Measurements from ENCODE around the gene OR2A5. TPM values are rescaled to one million over a fixed set of nuclear protein-coding genes. Genes with fewer than 3 reads are reported as not detected.

Gene OR2A5
- total and polyA plus RNA-seq, 2 of the 8 experiments (the other 6 are each of a cell fraction or from before 2014, with no cell fraction given) = not detected

- H3K4me3 ChIP-seq (ENCODE audit: extremely low read depth in 1 of 4, insufficient read depth in 2 of 4, low read depth in 3 of 4, low read length in 4 of 4) = no peak overlapping the region
- no peak overlapping the region for H4K8ac ChIP-seq (ENCODE audit: extremely low read depth, insufficient read depth, low read length)
- no peak overlapping the region for H3K4me2 ChIP-seq (ENCODE audit: insufficient read depth in 1 of 2, low read depth in 2 of 2, low read length in 2 of 2)
- no peak overlapping the region for H4K5ac ChIP-seq (ENCODE audit: insufficient read length, low read depth, low read length)
- no peaks in the 10 kb centered on the region for H3K27me3 ChIP-seq (replicated peaks in 1 of 4; ENCODE audit: control insufficient read depth in 3 of 4, extremely low read depth in 1 of 4, insufficient read depth in 3 of 4, low read length in 3 of 4)
- no peaks in the 10 kb centered on the region for H3K79me2 ChIP-seq (ENCODE audit: control insufficient read depth in 1 of 2, insufficient read depth in 2 of 2, low read length in 2 of 2)
- no peaks in the 10 kb centered on the region for H3K36me3 ChIP-seq (ENCODE audit: control insufficient read depth in 2 of 4, insufficient read depth in 4 of 4, low read length in 3 of 4)
- no peak overlapping the region for H3K4ac ChIP-seq (replicated peaks; ENCODE audit: insufficient read length, low read depth, low read length)
- no peak overlapping the region for H2BK12ac ChIP-seq (ENCODE audit: low read depth, low read length)
- H4K91ac ChIP-seq (replicated peaks; ENCODE audit: insufficient read length, low read length) = no peak overlapping the region
- H3K14ac ChIP-seq (ENCODE audit: insufficient read length) = no peak overlapping the region
- DNase-seq (ENCODE audit: low read depth in 1 of 2, low spot score in 2 of 2) = no peak
- H2BK20ac ChIP-seq (ENCODE audit: low read length) = no peak overlapping the region
- H3K23me2 ChIP-seq (ENCODE audit: low read depth, low read length) = no peaks in the 10 kb centered on the region
- WGBS, 2 experiments (ENCODE audit: extremely low coverage in 1 of 2, insufficient coverage in 1 of 2, insufficient read length in 1 of 2, insufficient replicate concordance in 2 of 2, low coverage in 1 of 2, low lambda C conversion rate in 2 of 2, missing lambda C conversion rate in 1 of 2) = 93% methylated on average over 3 of the region's 3 CpGs; no CpG with 5 or more reads in 1 of the 2 experiments
- H3K27ac ChIP-seq (ENCODE audit: low read depth, low read length) = no peak overlapping the region
- H2AK5ac ChIP-seq (ENCODE audit: low read depth, low read length) = no peak overlapping the region
- H3K56ac ChIP-seq (replicated peaks; ENCODE audit: insufficient read length, low read depth, low read length) = no peak overlapping the region
- H3K18ac ChIP-seq (ENCODE audit: extremely low read depth, low read length) = no peak overlapping the region
- FAIRE-seq = no peak
- H4K20me1 ChIP-seq (replicated peaks in 1 of 2; ENCODE audit: control insufficient read depth in 1 of 2, insufficient read depth in 2 of 2, low read length in 2 of 2) = no peaks in the 10 kb centered on the region
- H2BK120ac ChIP-seq (replicated peaks; ENCODE audit: low read depth, low read length) = no peak overlapping the region
- TF ChIP-seq EGR1 (IDR thresholded peaks at IDR 0.05; ENCODE audit: borderline replicate concordance, low read depth, low read length) = no peak
- no peaks in the 10 kb centered on the region for H3K79me1 ChIP-seq (ENCODE audit: low read depth, low read length)
- H3K9me3 ChIP-seq (ENCODE audit: insufficient read depth in 2 of 2, low read depth in 1 of 2, low read length in 1 of 2) = no peaks in the 10 kb centered on the region
- CTCF ChIA-PET (ENCODE audit: partially characterized antibody) = interaction anchor here (1.0 to 2.4 kb wide), 5 partner anchors 10 to 140 kb away, joined by 3 to 5 read pairs (median 4); no protein-coding TSS in a partner anchor
- H2AFZ ChIP-seq (ENCODE audit: low read length) = no peak overlapping the region
- H2BK5ac ChIP-seq (ENCODE audit: low read depth, low read length) = no peak overlapping the region
- H3K23ac ChIP-seq (ENCODE audit: insufficient read length) = no peak overlapping the region
- POLR2A ChIA-PET (ENCODE audit: partially characterized antibody) = no interaction called here
- H2BK15ac ChIP-seq (ENCODE audit: low read length) = no peak overlapping the region
- H3K9ac ChIP-seq (replicated peaks in 1 of 4; ENCODE audit: extremely low read depth in 1 of 4, low read depth in 3 of 4, low read length in 3 of 4) = no peak overlapping the region
- no peaks in the 10 kb centered on the region for H3K4me1 ChIP-seq (replicated peaks in 1 of 4; ENCODE audit: control insufficient read depth in 3 of 4, insufficient read depth in 4 of 4, low read length in 3 of 4)
These were observed 20.2 kb upstream of the OR2A5 start for GRCh38 chr7:144028547-144028946.

Data from H1 (cell line).